Bone marrow (tissue), 2 donors: ENCODE measurements around the gene GPC3.
A peak's percentile ranks its signal among the peaks of the same experiment; 100 is the strongest.
"Not testable (repeated sequence)": the region's sequence is repeated elsewhere in the genome, so short reads cannot be mapped to it uniquely, and the experiment has no call there.

Experiments used
- DNase-seq, 2 donors: peaks; one replicate each; lab custom pipeline; 2025; lab: John Stamatoyannopoulos, UW

Gene GPC3

DNA sequence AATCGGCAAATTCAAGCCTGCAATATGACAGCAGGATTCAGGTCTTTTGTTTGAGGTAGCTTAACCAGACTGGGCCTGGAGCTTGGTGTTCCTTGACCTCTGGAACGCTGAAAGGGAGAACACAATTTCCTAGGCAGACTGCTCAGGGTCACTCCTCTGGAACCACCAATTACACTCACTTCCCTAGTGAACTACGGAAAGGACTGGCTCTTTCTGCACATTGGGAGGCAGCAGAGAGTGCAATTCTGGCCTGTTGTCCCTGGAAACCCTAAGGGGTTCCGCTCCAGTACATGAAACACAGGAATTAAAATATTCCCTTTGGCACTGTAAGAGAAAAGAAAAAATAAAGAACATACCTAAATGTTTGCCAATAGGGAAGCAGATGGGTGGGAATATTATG lies 58.6 kb downstream of the GPC3 start:
- no peak for DNase-seq

DNA sequence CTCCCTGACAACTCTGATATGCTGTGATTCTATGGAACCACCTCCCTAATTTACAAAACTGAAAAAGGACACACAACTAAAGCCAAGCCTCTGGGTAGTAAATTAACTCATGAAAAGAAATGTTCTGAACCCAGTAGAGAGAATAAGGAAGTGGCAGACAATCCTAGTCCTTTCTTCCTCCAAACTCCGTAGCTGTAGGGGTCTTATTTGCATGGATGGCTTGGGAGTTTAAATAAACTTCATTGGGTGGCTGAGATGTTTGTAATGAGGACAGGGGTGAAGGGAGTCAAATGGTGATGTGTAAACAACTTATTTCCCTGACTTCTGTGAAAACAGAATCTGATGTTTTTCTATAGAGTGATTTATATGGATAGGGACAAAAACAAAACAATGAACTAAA lies 59.3 kb downstream of the GPC3 start:
- no peak for DNase-seq

DNA sequence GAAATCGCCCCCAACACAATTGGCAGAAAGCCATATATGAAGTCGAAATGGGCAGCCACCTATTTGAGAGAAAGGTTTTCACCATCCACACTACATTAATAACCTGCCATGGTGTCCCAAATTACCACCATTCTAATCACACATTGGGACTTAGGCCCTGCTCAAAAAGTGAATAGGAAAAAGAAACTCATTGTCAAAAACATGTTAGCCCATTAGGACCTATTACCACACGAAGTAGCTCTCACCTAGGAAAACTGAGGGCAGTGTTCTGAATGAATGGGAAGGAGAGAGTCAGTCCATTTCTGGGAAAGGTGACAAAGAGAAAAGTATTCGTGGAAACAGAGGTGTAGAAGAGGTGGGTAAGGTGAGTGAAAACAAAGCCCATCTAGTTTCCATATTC lies 60.8 kb downstream of the GPC3 start:
- DNase-seq: no peak

DNA sequence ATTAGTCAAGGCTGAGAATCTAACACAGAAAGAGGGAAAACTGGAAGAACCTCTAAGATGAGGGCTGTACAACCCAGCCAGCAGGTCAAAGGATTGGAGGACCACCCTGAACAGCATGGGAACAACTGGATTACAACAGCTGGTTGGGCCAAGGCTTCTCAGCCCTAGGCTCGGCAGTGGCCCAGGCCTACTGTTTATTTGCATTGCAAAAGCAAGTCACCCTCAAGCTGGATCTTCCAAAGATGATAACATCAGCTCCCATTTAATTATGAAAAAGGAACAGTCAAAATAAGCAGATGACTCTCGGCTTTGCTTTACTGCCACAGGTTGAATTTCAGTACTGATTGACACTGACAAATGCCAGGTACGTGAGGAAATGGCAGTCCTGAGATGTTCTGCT lies 61.8 kb downstream of the GPC3 start:
- no peak for DNase-seq

GRCh38 chrX:133923113-133923512 lies 62.3 kb downstream of the GPC3 start:
- DNase-seq: peak in 1 of 2 donors; percentile 34

DNA sequence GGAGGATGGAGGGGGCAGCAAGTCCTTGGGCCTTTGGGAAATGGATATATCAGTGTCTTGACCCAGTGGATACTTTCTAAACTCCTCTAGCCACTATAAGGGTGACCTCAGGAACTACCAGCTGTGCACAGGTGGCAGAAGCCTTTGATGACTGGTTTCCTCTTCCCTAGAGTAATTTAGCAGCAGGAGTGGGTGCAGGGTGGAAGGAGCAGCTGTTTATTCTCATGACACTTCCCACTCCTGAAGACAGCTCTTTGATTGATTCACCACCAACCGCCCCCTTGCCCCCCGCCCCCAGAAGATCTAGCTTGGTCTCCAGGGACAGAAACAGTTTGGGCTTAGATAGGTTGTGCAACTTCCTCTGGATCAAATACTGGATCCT lies 63.0 kb downstream of the GPC3 start:
- DNase-seq: no peak

DNA sequence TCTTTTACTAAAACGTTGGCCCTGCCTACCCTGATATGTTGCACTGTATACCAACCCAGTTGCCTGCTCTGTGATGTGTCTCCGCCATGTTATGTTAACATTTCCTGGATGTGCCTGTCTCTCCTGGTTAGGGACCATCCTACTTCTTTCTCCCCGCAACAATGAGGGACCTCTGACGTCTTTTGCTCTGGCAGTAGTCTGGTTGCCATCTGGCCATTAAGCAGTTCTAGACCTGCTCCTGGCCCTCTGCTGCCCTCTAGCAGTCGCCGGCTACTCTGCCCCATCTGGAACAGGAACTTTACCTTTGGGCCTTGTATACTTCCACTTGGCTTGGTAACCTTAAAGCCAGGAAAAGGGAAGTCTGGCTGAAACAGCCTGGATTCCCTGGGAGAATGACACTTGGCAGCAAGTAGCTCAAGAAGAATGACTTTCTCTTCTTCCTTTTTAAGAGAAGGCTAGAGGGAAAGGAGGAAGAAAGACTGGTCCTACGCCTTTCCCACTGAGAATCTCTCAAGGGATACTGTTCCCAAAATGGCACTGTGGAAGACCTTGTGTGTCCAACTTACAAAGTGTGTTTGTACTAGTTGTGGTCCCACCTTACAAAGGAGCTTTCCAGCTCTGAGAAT lies 63.5 kb downstream of the GPC3 start:
- DNase-seq: no peak

GRCh38 chrX:133921086-133921485 lies 64.3 kb downstream of the GPC3 start:
- DNase-seq: no peak

- DNase-seq: no peak
These were observed 67.0 kb downstream of the GPC3 start for GRCh38 chrX:133918361-133918771.

GRCh38 chrX:133916984-133917722 lies 68.2 kb downstream of the GPC3 start:
- DNase-seq: no peak

DNA sequence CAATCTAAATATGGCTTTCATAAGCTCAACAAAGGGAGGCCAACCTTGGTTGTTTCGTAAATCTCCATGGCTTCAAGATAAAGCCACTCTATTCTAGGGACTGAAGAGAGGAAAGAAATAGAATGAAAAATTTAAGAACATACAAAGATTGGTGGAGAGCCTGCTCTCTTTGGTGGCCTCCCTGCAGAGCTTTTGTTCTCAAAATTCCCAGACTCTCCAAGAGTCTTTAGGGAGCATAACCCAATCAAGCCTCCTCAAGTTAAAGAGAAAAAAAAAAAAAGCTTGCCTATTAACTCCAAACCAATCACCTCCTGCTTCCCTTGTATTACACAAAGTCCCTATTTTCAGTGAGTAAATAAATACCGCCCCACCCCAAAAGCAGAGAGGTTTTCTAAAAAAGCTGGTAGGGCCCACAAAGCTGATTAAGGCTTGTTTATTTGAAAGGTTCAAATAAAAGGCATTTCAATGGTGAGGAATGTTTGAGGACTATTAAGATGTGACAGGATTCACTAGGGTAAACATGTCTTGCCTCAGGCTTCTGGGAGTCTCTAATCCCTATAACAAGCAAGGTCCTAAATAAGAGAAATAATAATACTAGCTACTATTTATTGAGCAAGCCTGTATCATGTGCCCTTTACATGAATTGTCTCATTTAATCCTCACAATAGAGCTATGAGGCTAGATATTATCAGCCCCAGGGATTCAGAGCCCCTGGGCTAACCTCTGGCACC lies 71.6 kb downstream of the GPC3 start:
- DNase-seq: no peak

GRCh38 chrX:133913009-133913408 lies 72.4 kb downstream of the GPC3 start:
- no peak for DNase-seq

GRCh38 chrX:133911825-133912495 lies 73.4 kb downstream of the GPC3 start:
- DNase-seq: no peak

DNA sequence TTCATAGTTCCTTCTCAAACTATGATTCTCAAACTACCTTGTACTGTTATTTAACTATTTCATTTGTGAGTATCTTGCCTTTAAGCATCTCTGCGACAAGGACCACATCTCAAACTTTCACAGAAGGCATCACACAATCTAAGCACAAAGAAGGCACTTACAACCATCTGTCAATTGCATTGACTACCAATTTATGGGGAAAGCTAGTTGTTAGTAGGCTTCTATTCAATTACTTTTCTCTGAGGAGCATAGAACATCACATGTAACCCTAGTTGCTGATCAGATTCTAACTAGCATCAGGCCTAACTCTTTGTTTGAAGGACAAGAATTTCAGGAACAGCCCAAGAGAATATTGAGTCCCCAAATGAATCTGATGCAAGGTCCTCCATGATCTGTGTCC lies 74.9 kb downstream of the GPC3 start:
- no peak for DNase-seq

GRCh38 chrX:133909888-133910287 lies 75.5 kb downstream of the GPC3 start:
- no peak for DNase-seq

DNA sequence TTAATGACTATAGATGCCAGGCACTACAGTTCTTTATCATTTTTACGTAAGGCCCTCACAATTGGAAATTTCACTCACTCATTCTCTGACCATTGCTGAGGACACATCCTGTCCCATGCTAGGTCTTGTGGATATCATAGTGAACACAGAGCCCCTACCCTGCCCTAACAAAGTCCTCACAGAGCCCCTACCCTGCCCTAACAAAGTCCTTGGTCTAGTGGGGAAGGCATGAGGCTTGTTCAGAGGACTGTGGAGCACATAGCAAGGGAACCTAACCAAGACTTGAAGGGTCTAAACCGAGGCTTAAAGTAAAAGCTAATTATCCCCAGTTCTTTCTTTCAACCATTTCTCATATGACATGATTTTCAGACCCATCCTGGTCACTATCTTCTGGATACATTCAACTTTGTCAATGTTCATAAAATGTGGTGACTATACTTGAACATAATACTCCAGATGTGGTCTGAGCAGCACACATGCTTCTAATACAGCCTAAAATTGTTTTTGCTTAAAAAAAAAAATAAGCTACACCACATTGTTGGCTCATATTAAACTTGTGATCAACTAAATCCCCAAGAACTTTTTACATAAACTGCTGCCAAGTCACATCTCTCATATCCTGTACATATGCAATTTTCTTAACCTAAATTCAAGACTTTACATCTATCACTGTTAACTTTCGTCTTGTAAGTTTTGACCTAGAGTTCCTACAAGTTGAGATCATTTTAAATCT lies 77.0 kb downstream of the GPC3 start:
- DNase-seq: no peak

DNA sequence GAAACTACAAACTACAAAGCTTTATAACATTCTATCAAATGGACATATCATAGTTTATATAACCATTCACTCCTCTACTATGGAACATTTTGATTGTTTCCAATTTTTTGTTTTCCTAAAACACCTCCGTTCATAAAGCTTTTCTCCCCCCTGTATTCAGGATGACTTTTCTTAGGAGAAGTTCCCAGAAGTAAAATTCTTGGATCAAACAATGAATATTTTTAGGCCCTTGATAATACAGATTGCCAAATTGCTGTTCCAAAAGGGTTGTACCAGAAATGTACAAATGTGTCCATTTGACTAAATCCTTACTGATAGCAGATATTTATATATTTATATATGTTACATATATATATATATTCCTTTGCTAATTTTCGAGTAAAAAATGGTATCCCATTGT lies 77.8 kb downstream of the GPC3 start:
- DNase-seq: no peak

- DNase-seq: no peak
These were observed 80.1 kb downstream of the GPC3 start for GRCh38 chrX:133905305-133905704.

DNA sequence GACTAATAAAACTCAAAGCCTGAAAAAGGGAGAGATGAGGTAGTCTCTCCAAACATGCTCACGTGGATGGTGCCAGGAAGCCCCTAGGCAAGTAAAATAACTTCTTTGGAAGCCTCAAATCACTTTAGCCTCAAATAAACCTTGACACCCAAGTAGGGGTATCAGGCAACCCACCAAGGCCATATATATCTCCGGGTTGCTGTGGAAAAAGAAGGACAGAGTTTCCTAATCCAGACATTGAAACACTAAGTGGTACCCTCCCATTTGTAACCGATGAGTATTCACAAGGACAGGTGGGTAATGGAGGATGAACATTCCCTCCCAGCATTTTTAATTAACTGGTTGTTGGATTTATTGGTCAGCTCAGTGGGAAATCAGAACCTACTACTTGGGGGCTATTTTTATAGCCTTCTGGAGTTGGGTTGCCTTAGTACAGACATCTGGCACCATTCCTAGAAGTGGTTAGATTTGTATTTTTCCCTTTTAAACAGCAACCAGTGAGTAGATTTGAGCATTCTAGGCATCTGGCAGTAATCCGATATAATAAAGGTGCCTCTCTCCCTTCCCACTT lies 87.7 kb downstream of the GPC3 start:
- no peak for DNase-seq

DNA sequence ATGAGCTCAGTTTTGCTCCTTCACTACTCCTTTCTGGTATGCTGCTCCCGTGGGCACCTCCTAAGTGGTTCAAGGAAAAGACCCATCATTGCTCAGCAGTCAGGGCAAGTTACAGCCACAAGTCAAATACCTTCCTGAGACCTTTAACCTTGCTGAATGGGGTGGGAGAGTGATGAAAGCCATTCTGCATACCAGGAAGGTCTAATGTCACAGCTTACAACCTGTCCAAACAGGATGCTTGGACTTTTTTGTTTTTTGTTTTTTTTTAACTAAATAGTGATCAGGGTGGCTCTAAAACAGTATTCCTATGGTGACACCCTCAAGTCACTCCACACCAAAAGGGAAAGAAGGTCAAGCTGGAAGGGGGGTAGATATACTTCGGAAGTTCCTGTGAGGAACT lies 93.1 kb downstream of the GPC3 start:
- no peak for DNase-seq

GRCh38 chrX:133888984-133889383 lies 96.4 kb downstream of the GPC3 start:
- no peak for DNase-seq

- not testable (repeated sequence) for DNase-seq
These were observed 97.3 kb downstream of the GPC3 start for GRCh38 chrX:133888084-133888483.
